Activated T-cell treated with anti-CD3 and anti-CD28 coated beads, Interleukin-2, amount 50 U/mL, for 4 hours (primary cell): ENCODE results near the gene AQR. TPM values are rescaled to one million over a fixed set of nuclear protein-coding genes. Genes with fewer than 3 reads are reported as not detected.
"Not testable (repeated sequence)": the region's sequence is repeated elsewhere in the genome, so short reads cannot be mapped to it uniquely, and the experiment has no call there.

Experiments used
- ATAC-seq, 2 donors: fragments of 200-7000 bp; cut with Tn5 transposase; one replicate each; pipeline ENCODE4 v1.10.0; 2021
- DNase-seq: peaks from one replicate; pipeline ENCODE4 v3.0.0-alpha.2; 2020
- H3K27me3 Mint-ChIP-seq: one replicate; pipeline ENCODE4 v1.8.0; 2021; ENCODE audit warnings: low read depth, mixed read lengths
- H3K36me3 Mint-ChIP-seq: one replicate; pipeline ENCODE4 v1.8.0; 2022; ENCODE audit warnings: mixed read lengths; ENCODE audit not compliant: insufficient read depth
- H3K4me1 Mint-ChIP-seq: one replicate; pipeline ENCODE4 v1.8.0; 2021; ENCODE audit warnings: low read depth, mixed read lengths
- H3K4me3 Mint-ChIP-seq: one replicate; pipeline ENCODE4 v1.8.0; 2021; ENCODE audit warnings: mild to moderate bottlenecking, moderate library complexity, mixed read lengths
- H3K9me3 Mint-ChIP-seq: one replicate; pipeline ENCODE4 v1.8.0; 2021; ENCODE audit warnings: mixed read lengths
- total RNA-seq, 3 donors: library from RNA; stranded (reverse); gene quantifications; one replicate each; pipeline ENCODE4 v1.2.1, GENCODE V29; 2021

AQR gene
- total RNA-seq, 3 donors from 2014 or later = 41.5 to 47.5 (median 43.3) TPM

GRCh38 chr15:34941185-34941698 is 28.3 kb downstream of the AQR start:
- peaks cover 30% of the 10 kb centered on the region for H3K36me3 Mint-ChIP-seq
- no peak for ATAC-seq
- H3K4me1 Mint-ChIP-seq = no peaks in the 10 kb centered on the region
- no peaks in the 10 kb centered on the region for H3K9me3 Mint-ChIP-seq
- no peak for DNase-seq
- no peak overlapping the region for H3K4me3 Mint-ChIP-seq
- H3K27me3 Mint-ChIP-seq = no peaks in the 10 kb centered on the region

DNA sequence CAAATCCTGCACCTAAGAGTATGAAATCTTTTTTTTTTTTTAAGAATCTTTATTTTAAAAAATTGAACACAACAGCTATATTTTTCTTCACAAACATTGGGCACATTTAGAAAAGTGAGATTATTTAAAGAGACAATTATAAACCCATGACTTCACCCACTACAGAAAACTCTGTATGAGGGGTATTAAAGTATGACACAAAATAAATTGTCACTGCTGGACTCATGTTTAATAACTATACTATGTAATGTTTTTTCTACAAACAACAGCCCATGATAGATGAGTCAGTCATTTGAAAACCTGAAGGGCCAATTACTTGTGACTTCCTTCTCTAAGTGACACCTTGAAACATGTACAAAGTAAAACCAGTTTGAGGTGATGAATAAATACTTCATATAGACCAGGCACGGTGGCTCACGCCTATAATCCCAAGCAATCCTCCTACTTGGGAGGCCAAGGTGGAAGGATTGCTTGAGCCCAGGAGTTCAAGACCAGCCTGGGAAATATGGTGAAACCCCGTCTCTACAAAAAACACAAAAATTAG is 36.0 kb downstream of the AQR start:
- no peaks in the 10 kb centered on the region for H3K4me1 Mint-ChIP-seq
- no peak overlapping the region for H3K4me3 Mint-ChIP-seq
- ATAC-seq = no peak
- no peak for DNase-seq
- H3K27me3 Mint-ChIP-seq = no peaks in the 10 kb centered on the region
- no peaks in the 10 kb centered on the region for H3K9me3 Mint-ChIP-seq
- H3K36me3 Mint-ChIP-seq = peaks cover 44% of the 10 kb centered on the region

DNA sequence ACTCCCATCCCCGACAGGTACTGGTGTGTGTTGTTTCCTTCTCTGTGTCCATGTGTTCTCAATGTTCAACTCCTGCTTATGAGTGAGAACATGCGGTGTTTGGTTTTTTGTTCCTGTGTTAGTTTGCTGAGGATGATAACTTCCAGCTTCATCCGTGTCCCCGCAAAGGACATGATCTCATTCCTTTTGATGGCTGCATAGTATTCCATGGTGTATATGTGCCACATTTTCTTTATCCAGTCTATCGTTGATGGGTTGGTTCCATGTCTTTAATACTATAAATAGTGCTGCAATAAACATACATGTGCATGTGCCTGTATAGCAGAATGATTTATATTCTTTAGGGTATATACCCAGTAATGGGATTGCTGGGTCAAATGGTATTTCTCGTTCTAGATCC is 41.2 kb downstream of the AQR start:
- peaks cover 55% of the 10 kb centered on the region for H3K36me3 Mint-ChIP-seq
- ATAC-seq, H3K27me3 Mint-ChIP-seq: not testable (repeated sequence)

GRCh38 chr15:34927726-34928125 is 41.8 kb downstream of the AQR start:
- H3K9me3 Mint-ChIP-seq = no peaks in the 10 kb centered on the region
- DNase-seq (no peak), ATAC-seq (no peak)
- no peaks in the 10 kb centered on the region for H3K4me1 Mint-ChIP-seq
- no peak overlapping the region for H3K4me3 Mint-ChIP-seq
- no peaks in the 10 kb centered on the region for H3K27me3 Mint-ChIP-seq
- peaks cover 49% of the 10 kb centered on the region for H3K36me3 Mint-ChIP-seq

More for the DNA sequence above, 41.2 kb downstream of the AQR start:
- not testable (repeated sequence) for H3K9me3 Mint-ChIP-seq, H3K4me1 Mint-ChIP-seq, H3K4me3 Mint-ChIP-seq, DNase-seq

DNA sequence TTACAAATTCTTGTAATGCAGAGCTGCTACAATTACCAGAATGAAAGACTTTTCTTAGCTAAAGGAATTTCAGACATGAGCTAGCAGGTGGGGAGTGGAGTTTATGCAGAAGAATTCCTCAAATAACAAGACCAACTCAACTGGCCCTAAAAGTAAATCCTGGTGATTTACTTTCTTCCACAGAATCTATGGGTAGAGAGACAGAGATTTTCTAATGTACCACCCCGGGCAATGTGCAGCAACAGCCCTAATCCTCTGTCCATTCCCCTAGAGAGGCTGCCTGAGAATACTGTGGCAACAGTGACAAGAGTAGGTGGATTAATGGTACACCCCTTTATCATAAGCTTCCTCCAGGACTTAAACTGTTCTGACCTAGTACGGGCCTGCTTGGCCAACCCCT is 55.2 kb downstream of the AQR start:
- Mint-ChIP-seq H3K4me1 (no peaks in the 10 kb centered on the region), H3K36me3 (peaks cover 33% of the 10 kb centered on the region), H3K9me3 (no peaks in the 10 kb centered on the region), H3K27me3 (no peaks in the 10 kb centered on the region), H3K4me3 (no peak overlapping the region)
- ATAC-seq = no peak
- no peak for DNase-seq

- peaks cover 36% of the 10 kb centered on the region for H3K36me3 Mint-ChIP-seq
- no peaks in the 10 kb centered on the region for H3K4me1 Mint-ChIP-seq
- ATAC-seq (no peak), DNase-seq (no peak)
- no peaks in the 10 kb centered on the region for H3K27me3 Mint-ChIP-seq
- no peaks in the 10 kb centered on the region for H3K9me3 Mint-ChIP-seq
- no peak overlapping the region for H3K4me3 Mint-ChIP-seq
These were observed 64.5 kb downstream of the AQR start for GRCh38 chr15:34905047-34905446.

- H3K4me1 Mint-ChIP-seq = no peaks in the 10 kb centered on the region
These were observed 65.0 kb downstream of the AQR start for GRCh38 chr15:34904527-34904926.

GRCh38 chr15:34900748-34901147 is 68.8 kb downstream of the AQR start:
- H3K27me3 Mint-ChIP-seq = no peaks in the 10 kb centered on the region
- peaks cover 2% of the 10 kb centered on the region for H3K9me3 Mint-ChIP-seq
- peaks cover 47% of the 10 kb centered on the region for H3K36me3 Mint-ChIP-seq
- ATAC-seq (no peak), DNase-seq (no peak)
- H3K4me3 Mint-ChIP-seq = no peak overlapping the region
- no peaks in the 10 kb centered on the region for H3K4me1 Mint-ChIP-seq

More at GRCh38 chr15:34904527-34904926, 65.0 kb downstream of the AQR start:
- no peaks in the 10 kb centered on the region for H3K9me3 Mint-ChIP-seq
- no peak for DNase-seq
- no peak overlapping the region for H3K4me3 Mint-ChIP-seq
- H3K27me3 Mint-ChIP-seq = no peaks in the 10 kb centered on the region
- H3K36me3 Mint-ChIP-seq = peaks cover 34% of the 10 kb centered on the region
- ATAC-seq = no peak

DNA sequence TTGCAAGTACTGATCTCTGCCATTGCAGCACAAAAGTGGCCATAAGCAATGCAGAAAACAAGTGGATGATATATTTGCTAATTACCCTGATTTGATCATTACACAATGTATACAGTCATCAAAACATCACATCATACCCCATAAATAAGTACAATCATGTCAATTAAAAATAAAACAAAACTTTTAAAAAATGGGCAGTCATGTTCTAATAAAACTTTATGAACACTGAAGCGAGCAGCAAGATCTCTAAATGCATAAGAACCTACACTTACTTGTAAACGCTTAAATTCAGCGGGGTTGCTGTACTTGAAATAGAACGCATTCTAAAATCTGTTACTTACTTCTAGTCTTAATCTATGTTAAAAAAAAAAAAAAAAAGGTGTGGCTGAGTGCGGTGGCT is 73.4 kb downstream of the AQR start:
- peaks cover 65% of the 10 kb centered on the region for H3K36me3 Mint-ChIP-seq
- no peaks in the 10 kb centered on the region for H3K4me1 Mint-ChIP-seq
- ATAC-seq (no peak), DNase-seq (no peak)
- H3K4me3 Mint-ChIP-seq = no peak overlapping the region
- H3K9me3 Mint-ChIP-seq = peaks cover 29% of the 10 kb centered on the region
- H3K27me3 Mint-ChIP-seq = no peaks in the 10 kb centered on the region

DNA sequence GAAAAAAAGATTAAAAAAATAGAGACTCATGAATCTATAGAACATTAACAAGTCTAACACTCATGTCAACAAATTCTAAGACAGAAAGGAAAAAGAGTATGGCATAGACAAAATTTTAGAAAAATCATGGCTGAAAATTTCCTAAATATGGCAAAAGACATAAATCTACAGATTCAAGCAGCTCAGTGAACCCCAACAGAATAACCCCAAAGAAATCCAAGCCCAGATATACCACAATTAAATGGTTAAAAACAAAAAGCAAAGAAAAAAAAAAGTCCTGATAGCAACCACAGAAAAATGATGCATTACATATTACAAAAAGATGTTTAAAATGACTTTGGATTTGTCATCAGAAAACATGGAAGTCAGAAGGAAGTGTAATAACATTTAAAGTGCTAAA is 75.6 kb downstream of the AQR start:
- ATAC-seq (no peak), DNase-seq (no peak)
- H3K4me3 Mint-ChIP-seq = no peak overlapping the region
- peaks cover 69% of the 10 kb centered on the region for H3K36me3 Mint-ChIP-seq
- peaks cover 29% of the 10 kb centered on the region for H3K9me3 Mint-ChIP-seq
- H3K4me1 Mint-ChIP-seq = no peaks in the 10 kb centered on the region
- no peaks in the 10 kb centered on the region for H3K27me3 Mint-ChIP-seq

DNA sequence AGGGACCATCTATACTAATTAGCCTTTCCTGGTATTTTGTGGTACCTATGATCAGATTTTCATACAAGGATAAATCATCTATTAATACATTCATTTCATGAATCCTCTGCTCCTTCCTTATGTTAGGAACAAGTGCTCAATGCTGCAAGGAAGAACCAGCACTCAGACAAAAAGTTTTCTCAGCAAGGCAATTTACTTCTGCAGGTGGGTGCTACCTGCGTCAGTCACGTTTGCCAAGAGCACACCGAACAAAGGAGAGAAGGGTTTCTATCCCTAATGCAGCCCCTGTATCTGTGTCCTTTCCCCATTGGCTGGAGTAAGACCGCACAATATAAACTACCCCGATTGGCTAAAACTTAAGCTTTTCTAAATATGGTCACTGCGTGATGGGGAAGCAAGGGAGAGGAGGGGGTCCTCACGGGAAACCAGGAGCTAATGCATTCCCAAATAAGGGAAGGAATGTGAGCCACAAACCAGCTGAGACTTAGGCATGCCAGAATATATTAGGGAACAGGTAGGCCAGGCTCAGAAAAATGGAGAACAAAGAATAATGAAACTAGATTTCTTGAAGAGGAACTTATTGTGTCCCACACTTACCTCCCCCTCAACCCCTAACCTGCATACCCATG is 76.5 kb downstream of the AQR start:
- DNase-seq (no peak), ATAC-seq (no peak)
- Mint-ChIP-seq H3K4me1 (no peaks in the 10 kb centered on the region), H3K9me3 (peaks cover 29% of the 10 kb centered on the region), H3K4me3 (no peak overlapping the region), H3K36me3 (peaks cover 67% of the 10 kb centered on the region), H3K27me3 (no peaks in the 10 kb centered on the region)

DNA sequence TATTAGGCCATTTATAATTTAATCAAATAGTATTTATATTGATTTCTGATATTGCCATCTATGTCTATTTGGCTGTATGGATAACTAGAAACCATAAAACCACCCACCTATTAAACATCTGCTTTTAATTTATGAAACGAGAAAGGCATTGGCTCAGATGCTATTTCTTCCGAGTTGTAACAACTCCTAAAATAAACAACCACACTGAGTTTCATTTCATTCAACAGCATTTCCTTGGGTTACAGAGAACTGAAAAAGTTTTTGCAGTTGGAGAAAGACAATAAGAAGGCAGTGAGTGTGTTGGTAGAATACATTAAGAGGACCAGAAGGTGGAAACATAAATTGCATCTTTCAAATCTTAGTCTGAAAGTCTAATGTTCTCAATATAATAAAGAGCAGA is 79.1 kb downstream of the AQR start:
- no peak overlapping the region for H3K4me3 Mint-ChIP-seq
- H3K4me1 Mint-ChIP-seq = no peaks in the 10 kb centered on the region
- no peak for DNase-seq
- peaks cover 24% of the 10 kb centered on the region for H3K9me3 Mint-ChIP-seq
- peaks cover 62% of the 10 kb centered on the region for H3K36me3 Mint-ChIP-seq
- ATAC-seq = no peak
- H3K27me3 Mint-ChIP-seq = no peaks in the 10 kb centered on the region

DNA sequence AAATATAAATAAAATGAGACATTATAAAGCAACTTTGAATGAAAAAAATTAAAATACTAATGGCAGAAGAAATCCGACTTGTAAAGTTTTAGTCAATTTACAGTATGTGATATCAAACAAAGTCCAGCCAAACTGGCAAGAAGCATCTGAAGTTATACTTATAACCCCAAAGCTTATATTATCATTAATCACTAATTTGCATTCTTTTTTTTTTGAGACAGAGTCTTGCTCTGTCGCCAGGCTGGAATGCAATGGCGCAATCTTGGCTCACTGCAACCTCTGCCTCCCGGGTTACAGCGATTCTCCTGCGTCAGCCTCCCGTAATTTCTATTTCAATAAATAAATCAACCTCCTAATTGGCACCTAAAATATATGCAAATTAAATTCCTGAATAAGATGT is 80.1 kb downstream of the AQR start:
- no peaks in the 10 kb centered on the region for H3K4me1 Mint-ChIP-seq
- H3K36me3 Mint-ChIP-seq = peaks cover 64% of the 10 kb centered on the region
- no peak for DNase-seq
- ATAC-seq = no peak
- H3K27me3 Mint-ChIP-seq = no peaks in the 10 kb centered on the region
- H3K9me3 Mint-ChIP-seq = peaks cover 23% of the 10 kb centered on the region
- H3K4me3 Mint-ChIP-seq = no peak overlapping the region

- Mint-ChIP-seq H3K36me3 (peaks cover 50% of the 10 kb centered on the region), H3K9me3 (no peaks in the 10 kb centered on the region), H3K4me1 (no peaks in the 10 kb centered on the region), H3K27me3 (no peaks in the 10 kb centered on the region), H3K4me3 (no peak overlapping the region)
- ATAC-seq = no peak
- no peak for DNase-seq
These were observed 83.4 kb downstream of the AQR start for GRCh38 chr15:34886134-34886533.

DNA sequence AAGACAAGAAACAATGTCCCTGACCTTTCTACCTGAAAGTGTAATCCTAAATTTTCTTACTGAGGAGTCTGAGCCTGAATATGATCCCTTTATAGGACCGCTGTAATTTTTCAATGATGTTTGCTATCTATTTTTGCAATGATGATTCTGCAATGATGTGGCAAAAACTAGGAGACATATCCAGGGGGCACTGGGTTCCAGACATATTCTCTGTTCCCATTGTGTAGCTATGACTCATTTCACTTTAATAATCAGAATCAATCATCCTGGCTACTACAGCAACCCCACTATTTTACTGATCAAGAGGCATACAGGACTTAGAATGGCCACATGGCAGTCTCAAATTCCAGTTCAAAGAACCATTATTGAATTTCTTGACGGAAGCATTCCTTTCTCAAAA is 85.9 kb downstream of the AQR start:
- Mint-ChIP-seq H3K4me1 (no peaks in the 10 kb centered on the region), H3K36me3 (peaks cover 56% of the 10 kb centered on the region), H3K9me3 (no peaks in the 10 kb centered on the region), H3K4me3 (no peak overlapping the region), H3K27me3 (no peaks in the 10 kb centered on the region)
- no peak for ATAC-seq
- no peak for DNase-seq
